ENCODE measurements around the gene HOXC13.

The HOXC13 gene

GRCh38 chr12:53969588-53970259 is 31.1 kb downstream of the HOXC13 start:
- no peak overlapping the region for H3K23ac ChIP-seq (ENCODE audit: low read depth, low read length, poor library complexity)
- no peak overlapping the region for H3K4me2 ChIP-seq (ENCODE audit: insufficient read depth, low read length, poor library complexity, severe bottlenecking)
- H3K14ac ChIP-seq (ENCODE audit: low read length), result no peak overlapping the region
- H3K4me1 ChIP-seq (ENCODE audit: control insufficient read depth in 2 of 2, insufficient read depth in 1 of 2, low read depth in 1 of 2, low read length in 2 of 2), result no peaks in the 10 kb centered on the region
- H4K8ac ChIP-seq (ENCODE audit: low read depth, low read length), result no peak overlapping the region
- no peak overlapping the region for H4K91ac ChIP-seq (ENCODE audit: low read depth, low read length, poor library complexity)
- no peak overlapping the region for H3K27ac ChIP-seq (replicated peaks; ENCODE audit: low read length)
- no peak overlapping the region for H2BK5ac ChIP-seq (ENCODE audit: low read length)
- no peaks in the 10 kb centered on the region for H3K36me3 ChIP-seq (replicated peaks in 1 of 2; ENCODE audit: control insufficient read depth in 2 of 2, insufficient read depth in 2 of 2, low read length in 2 of 2)
- H2BK15ac ChIP-seq (ENCODE audit: low read length), result no peak overlapping the region
- DNase-seq (ENCODE audit: low spot score), result no peak
- no peak overlapping the region for H3K4ac ChIP-seq (ENCODE audit: low read length)
- H2AK5ac ChIP-seq (ENCODE audit: low read depth, low read length), result no peak overlapping the region
- H3K4me3 ChIP-seq (ENCODE audit: low read length in 2 of 2), result no peak overlapping the region
- no peak overlapping the region for H2BK12ac ChIP-seq (ENCODE audit: low read length)
- H3K18ac ChIP-seq (ENCODE audit: low read length), result no peak overlapping the region
- peaks cover 71 to 100% (median 100%) of the 10 kb centered on the region in 3 experiments for H3K27me3 ChIP-seq (ENCODE audit: control insufficient read depth in 3 of 3, insufficient read depth in 3 of 3, low read depth in 1 of 3, low read length in 3 of 3)
- peaks cover 0 to 10% of the 10 kb centered on the region in 2 donors for H3K9me3 ChIP-seq (replicated peaks in 1 of 2; ENCODE audit: control insufficient read depth in 2 of 2, insufficient read depth in 1 of 2, low read depth in 1 of 2, low read length in 2 of 2)
- H3K9ac ChIP-seq (ENCODE audit: low read depth, low read length, poor library complexity), result no peak overlapping the region
- H3K79me1 ChIP-seq (ENCODE audit: low read depth, low read length), result no peaks in the 10 kb centered on the region
- H2AFZ ChIP-seq (ENCODE audit: low read length), result no peak overlapping the region
- WGBS, 2 donors (ENCODE audit: extremely low coverage in 2 of 2, insufficient read length in 2 of 2, insufficient replicate concordance in 1 of 2), result no CpG with 5 or more reads among the region's 12 CpGs
- H2BK120ac ChIP-seq (ENCODE audit: low read depth, low read length), result no peak overlapping the region

DNA sequence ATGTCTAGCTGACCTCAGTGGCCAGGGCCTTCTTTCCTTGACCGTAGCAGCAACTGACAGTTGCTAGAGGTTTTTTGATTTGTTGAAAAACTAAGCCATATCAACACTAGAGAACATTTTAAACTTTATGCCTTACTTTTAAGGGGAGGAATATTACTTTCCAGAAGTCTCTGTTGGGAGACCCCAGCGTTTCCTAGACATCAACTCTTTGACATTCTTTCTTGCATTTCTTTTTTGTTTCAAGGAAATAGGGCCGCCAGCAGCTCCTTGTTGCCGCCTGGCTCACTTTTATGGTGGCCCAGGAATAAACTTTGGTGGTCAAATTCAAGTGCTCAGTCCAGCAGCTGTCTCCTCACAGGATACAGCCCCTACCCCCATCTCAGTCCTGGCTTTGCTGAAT is 31.8 kb downstream of the HOXC13 start:
- Histone ChIP-seq H4K8ac (ENCODE audit: low read depth, low read length) (no peak overlapping the region), H3K14ac (ENCODE audit: low read length) (no peak overlapping the region), H3K27ac (replicated peaks; ENCODE audit: low read length) (no peak overlapping the region), H3K36me3 (replicated peaks in 1 of 2; ENCODE audit: control insufficient read depth in 2 of 2, insufficient read depth in 2 of 2, low read length in 2 of 2) (no peaks in the 10 kb centered on the region), H2AK5ac (ENCODE audit: low read depth, low read length) (no peak overlapping the region), H3K4ac (ENCODE audit: low read length) (no peak overlapping the region), H2BK5ac (ENCODE audit: low read length) (no peak overlapping the region), H3K18ac (ENCODE audit: low read length) (no peak overlapping the region), H3K27me3 (ENCODE audit: control insufficient read depth in 3 of 3, insufficient read depth in 3 of 3, low read depth in 1 of 3, low read length in 3 of 3) (peaks cover 77 to 100% (median 100%) of the 10 kb centered on the region in 3 experiments), H3K4me3 (ENCODE audit: low read length in 2 of 2) (no peak overlapping the region), H3K4me2 (ENCODE audit: insufficient read depth, low read length, poor library complexity, severe bottlenecking) (no peak overlapping the region), H3K23ac (ENCODE audit: low read depth, low read length, poor library complexity) (peak overlapping the region; percentile 47), H3K9me3 (replicated peaks in 1 of 2; ENCODE audit: control insufficient read depth in 2 of 2, insufficient read depth in 1 of 2, low read depth in 1 of 2, low read length in 2 of 2) (peaks cover 0 to 10% of the 10 kb centered on the region in 2 donors), H2BK120ac (ENCODE audit: low read depth, low read length) (no peak overlapping the region), H4K91ac (ENCODE audit: low read depth, low read length, poor library complexity) (no peak overlapping the region), H3K79me1 (ENCODE audit: low read depth, low read length) (no peaks in the 10 kb centered on the region), H2BK12ac (ENCODE audit: low read length) (no peak overlapping the region), H3K9ac (ENCODE audit: low read depth, low read length, poor library complexity) (no peak overlapping the region), H2BK15ac (ENCODE audit: low read length) (no peak overlapping the region), H3K4me1 (ENCODE audit: control insufficient read depth in 2 of 2, insufficient read depth in 1 of 2, low read depth in 1 of 2, low read length in 2 of 2) (no peaks in the 10 kb centered on the region), H2AFZ (ENCODE audit: low read length) (no peak overlapping the region)
- WGBS, 2 donors (ENCODE audit: extremely low coverage in 2 of 2, insufficient read length in 2 of 2, insufficient replicate concordance in 1 of 2), result no CpG with 5 or more reads among the region's 4 CpGs
- no peak for DNase-seq (ENCODE audit: low spot score)

DNA sequence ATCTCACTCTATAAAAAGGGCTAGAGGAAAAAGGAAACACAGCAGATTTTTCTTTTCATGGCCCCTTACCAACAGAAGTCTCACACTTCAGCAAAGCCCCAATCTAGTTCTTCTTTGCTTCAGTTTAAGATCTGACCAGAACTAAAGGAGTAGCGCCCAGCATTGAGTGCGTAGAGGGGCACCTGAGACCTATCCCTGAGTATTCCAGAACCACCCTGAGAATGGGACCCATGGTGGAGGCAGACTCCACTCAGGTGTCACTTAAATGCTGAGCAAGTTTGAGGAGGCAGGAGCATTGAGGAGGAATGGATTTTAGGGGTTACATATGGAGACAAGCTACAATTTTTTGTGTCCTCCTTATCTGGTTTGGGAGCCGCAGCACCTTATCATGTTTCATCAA is 32.5 kb downstream of the HOXC13 start:
- H3K4me2 ChIP-seq (ENCODE audit: insufficient read depth, low read length, poor library complexity, severe bottlenecking), result no peak overlapping the region
- no peak overlapping the region for H2AFZ ChIP-seq (ENCODE audit: low read length)
- no peak overlapping the region for H2AK5ac ChIP-seq (ENCODE audit: low read depth, low read length)
- no peak overlapping the region for H2BK120ac ChIP-seq (ENCODE audit: low read depth, low read length)
- H3K14ac ChIP-seq (ENCODE audit: low read length), result no peak overlapping the region
- WGBS, 2 donors (ENCODE audit: extremely low coverage in 2 of 2, insufficient read length in 2 of 2, insufficient replicate concordance in 1 of 2), result no CpG with 5 or more reads among the region's 3 CpGs
- no peak overlapping the region for H3K4ac ChIP-seq (ENCODE audit: low read length)
- peaks cover 82 to 100% (median 100%) of the 10 kb centered on the region in 3 experiments for H3K27me3 ChIP-seq (ENCODE audit: control insufficient read depth in 3 of 3, insufficient read depth in 3 of 3, low read depth in 1 of 3, low read length in 3 of 3)
- DNase-seq (ENCODE audit: low spot score), result no peak
- H3K9ac ChIP-seq (ENCODE audit: low read depth, low read length, poor library complexity), result no peak overlapping the region
- no peak overlapping the region for H3K27ac ChIP-seq (replicated peaks; ENCODE audit: low read length)
- H4K8ac ChIP-seq (ENCODE audit: low read depth, low read length), result no peak overlapping the region
- H2BK5ac ChIP-seq (ENCODE audit: low read length), result no peak overlapping the region
- H2BK12ac ChIP-seq (ENCODE audit: low read length), result no peak overlapping the region
- H3K4me1 ChIP-seq (ENCODE audit: control insufficient read depth in 2 of 2, insufficient read depth in 1 of 2, low read depth in 1 of 2, low read length in 2 of 2), result no peaks in the 10 kb centered on the region
- no peak overlapping the region for H4K91ac ChIP-seq (ENCODE audit: low read depth, low read length, poor library complexity)
- no peak overlapping the region for H3K4me3 ChIP-seq (ENCODE audit: low read length in 2 of 2)
- no peaks in the 10 kb centered on the region for H3K36me3 ChIP-seq (replicated peaks in 1 of 2; ENCODE audit: control insufficient read depth in 2 of 2, insufficient read depth in 2 of 2, low read length in 2 of 2)
- no peak overlapping the region for H3K18ac ChIP-seq (ENCODE audit: low read length)
- H3K9me3 ChIP-seq (replicated peaks in 1 of 2; ENCODE audit: control insufficient read depth in 2 of 2, insufficient read depth in 1 of 2, low read depth in 1 of 2, low read length in 2 of 2), result peaks cover 0 to 13% of the 10 kb centered on the region in 2 donors
- H3K79me1 ChIP-seq (ENCODE audit: low read depth, low read length), result no peaks in the 10 kb centered on the region
- H2BK15ac ChIP-seq (ENCODE audit: low read length), result no peak overlapping the region
- H3K23ac ChIP-seq (ENCODE audit: low read depth, low read length, poor library complexity), result no peak overlapping the region

GRCh38 chr12:53971686-53972085 is 33.1 kb downstream of the HOXC13 start:
- no peak overlapping the region for H2AK5ac ChIP-seq (ENCODE audit: low read depth, low read length)
- H3K4me2 ChIP-seq (ENCODE audit: insufficient read depth, low read length, poor library complexity, severe bottlenecking), result no peak overlapping the region
- H2BK5ac ChIP-seq (ENCODE audit: low read length), result no peak overlapping the region
- H3K4ac ChIP-seq (ENCODE audit: low read length), result no peak overlapping the region
- H3K79me1 ChIP-seq (ENCODE audit: low read depth, low read length), result no peaks in the 10 kb centered on the region
- no peak overlapping the region for H3K23ac ChIP-seq (ENCODE audit: low read depth, low read length, poor library complexity)
- H4K8ac ChIP-seq (ENCODE audit: low read depth, low read length), result no peak overlapping the region
- no peak overlapping the region for H2BK120ac ChIP-seq (ENCODE audit: low read depth, low read length)
- DNase-seq (ENCODE audit: low spot score), result no peak
- H3K14ac ChIP-seq (ENCODE audit: low read length), result no peak overlapping the region
- H2AFZ ChIP-seq (ENCODE audit: low read length), result no peak overlapping the region
- H3K36me3 ChIP-seq (replicated peaks in 1 of 2; ENCODE audit: control insufficient read depth in 2 of 2, insufficient read depth in 2 of 2, low read length in 2 of 2), result no peaks in the 10 kb centered on the region
- H3K18ac ChIP-seq (ENCODE audit: low read length), result no peak overlapping the region
- no CpG with 5 or more reads among the region's 2 CpGs for WGBS, 2 donors (ENCODE audit: extremely low coverage in 2 of 2, insufficient read length in 2 of 2, insufficient replicate concordance in 1 of 2)
- no peak overlapping the region for H4K91ac ChIP-seq (ENCODE audit: low read depth, low read length, poor library complexity)
- H3K27me3 ChIP-seq (ENCODE audit: control insufficient read depth in 3 of 3, insufficient read depth in 3 of 3, low read depth in 1 of 3, low read length in 3 of 3), result peaks cover 80 to 100% (median 100%) of the 10 kb centered on the region in 3 experiments
- peaks cover 0 to 14% of the 10 kb centered on the region in 2 donors for H3K9me3 ChIP-seq (replicated peaks in 1 of 2; ENCODE audit: control insufficient read depth in 2 of 2, insufficient read depth in 1 of 2, low read depth in 1 of 2, low read length in 2 of 2)
- no peak overlapping the region for H3K4me3 ChIP-seq (ENCODE audit: low read length in 2 of 2)
- no peak overlapping the region for H2BK15ac ChIP-seq (ENCODE audit: low read length)
- no peaks in the 10 kb centered on the region for H3K4me1 ChIP-seq (ENCODE audit: control insufficient read depth in 2 of 2, insufficient read depth in 1 of 2, low read depth in 1 of 2, low read length in 2 of 2)
- H3K27ac ChIP-seq (replicated peaks; ENCODE audit: low read length), result no peak overlapping the region
- no peak overlapping the region for H3K9ac ChIP-seq (ENCODE audit: low read depth, low read length, poor library complexity)
- no peak overlapping the region for H2BK12ac ChIP-seq (ENCODE audit: low read length)
